GM13977 (cell line): ENCODE results near the gene SETDB1.

ENCODE experiments used
- DNase-seq: peaks from one replicate; pipeline ENCODE4 v3.0.0; 2012; ENCODE audit warnings: low spot score
- in situ Hi-C: fragments of 300-500 bp; cut with MboI; formaldehyde crosslinking; loops from one replicate; pipeline ENCODE4 v1.12.0; 2022; ENCODE audit warnings: low sequenced_read_pairs, low pct_unique_long_range_greater_than_20kb, mixed read lengths, inconsistent platforms; ENCODE audit not compliant: unreplicated experiment
- TF ChIP-seq, protein P1 (sequence below): IDR thresholded peaks from 2 replicates; pipeline ENCODE4 v1.5.1; 2012; ENCODE audit warnings: mild to moderate bottlenecking, control low read depth; ENCODE audit not compliant: insufficient read depth; ENCODE audit errors: extremely low read depth, missing control alignments

Gene SETDB1

DNA sequence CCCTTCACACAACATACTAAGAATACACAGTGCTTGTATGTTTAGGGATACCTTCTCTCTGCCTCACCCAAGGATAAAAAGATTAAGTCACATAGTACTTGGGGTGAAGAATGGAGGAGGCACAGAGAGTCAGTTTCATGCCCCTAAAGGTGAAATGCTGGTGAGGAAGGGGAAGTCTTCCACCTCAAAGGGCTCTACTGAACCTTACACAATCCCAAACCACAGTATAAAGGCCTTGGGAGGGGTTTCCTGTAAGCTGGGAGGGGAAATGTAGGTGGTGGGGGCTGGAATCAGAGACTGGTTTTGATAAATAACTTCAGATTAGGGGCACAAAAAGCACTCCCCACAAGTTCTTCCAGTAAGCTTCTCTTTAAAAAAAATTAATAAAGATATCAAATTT, 77.0 kb downstream of the SETDB1 start:
- no peak for DNase-seq
- in situ Hi-C loops = no loop called here
- TF ChIP-seq, protein P1, sequence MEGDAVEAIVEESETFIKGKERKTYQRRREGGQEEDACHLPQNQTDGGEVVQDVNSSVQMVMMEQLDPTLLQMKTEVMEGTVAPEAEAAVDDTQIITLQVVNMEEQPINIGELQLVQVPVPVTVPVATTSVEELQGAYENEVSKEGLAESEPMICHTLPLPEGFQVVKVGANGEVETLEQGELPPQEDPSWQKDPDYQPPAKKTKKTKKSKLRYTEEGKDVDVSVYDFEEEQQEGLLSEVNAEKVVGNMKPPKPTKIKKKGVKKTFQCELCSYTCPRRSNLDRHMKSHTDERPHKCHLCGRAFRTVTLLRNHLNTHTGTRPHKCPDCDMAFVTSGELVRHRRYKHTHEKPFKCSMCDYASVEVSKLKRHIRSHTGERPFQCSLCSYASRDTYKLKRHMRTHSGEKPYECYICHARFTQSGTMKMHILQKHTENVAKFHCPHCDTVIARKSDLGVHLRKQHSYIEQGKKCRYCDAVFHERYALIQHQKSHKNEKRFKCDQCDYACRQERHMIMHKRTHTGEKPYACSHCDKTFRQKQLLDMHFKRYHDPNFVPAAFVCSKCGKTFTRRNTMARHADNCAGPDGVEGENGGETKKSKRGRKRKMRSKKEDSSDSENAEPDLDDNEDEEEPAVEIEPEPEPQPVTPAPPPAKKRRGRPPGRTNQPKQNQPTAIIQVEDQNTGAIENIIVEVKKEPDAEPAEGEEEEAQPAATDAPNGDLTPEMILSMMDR = no peak

DNA sequence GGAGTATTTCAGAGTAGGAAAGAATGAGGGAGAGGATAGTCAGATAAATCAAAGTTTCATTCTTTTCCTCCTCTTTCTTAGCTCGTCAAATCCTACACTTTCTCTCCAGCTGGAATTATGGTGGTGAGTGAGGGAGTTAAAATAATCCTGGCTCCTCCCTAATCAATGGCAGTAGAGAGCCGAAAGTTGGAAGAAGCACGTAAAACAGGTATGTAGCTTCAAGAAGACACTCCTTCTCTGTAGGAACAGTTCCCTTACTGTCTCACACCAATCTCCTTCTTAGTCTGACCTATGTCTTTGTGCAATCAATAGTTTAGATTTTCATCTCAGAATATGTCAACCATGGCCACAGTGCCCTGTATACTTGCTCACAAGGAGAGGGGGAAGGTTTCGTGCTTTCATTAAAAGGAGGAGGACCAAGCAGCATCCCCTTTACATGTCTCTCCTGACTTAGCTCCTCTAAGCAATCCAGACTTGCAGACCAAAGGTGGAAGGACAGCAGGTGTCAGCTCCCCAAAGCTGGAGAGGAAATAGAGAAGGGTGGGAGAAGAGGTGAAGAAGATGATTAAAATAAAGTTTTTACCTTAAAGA, 79.7 kb downstream of the SETDB1 start:
- DNase-seq = no peak
- TF ChIP-seq, protein P1 = no peak
- in situ Hi-C loops = no loop called here

DNA sequence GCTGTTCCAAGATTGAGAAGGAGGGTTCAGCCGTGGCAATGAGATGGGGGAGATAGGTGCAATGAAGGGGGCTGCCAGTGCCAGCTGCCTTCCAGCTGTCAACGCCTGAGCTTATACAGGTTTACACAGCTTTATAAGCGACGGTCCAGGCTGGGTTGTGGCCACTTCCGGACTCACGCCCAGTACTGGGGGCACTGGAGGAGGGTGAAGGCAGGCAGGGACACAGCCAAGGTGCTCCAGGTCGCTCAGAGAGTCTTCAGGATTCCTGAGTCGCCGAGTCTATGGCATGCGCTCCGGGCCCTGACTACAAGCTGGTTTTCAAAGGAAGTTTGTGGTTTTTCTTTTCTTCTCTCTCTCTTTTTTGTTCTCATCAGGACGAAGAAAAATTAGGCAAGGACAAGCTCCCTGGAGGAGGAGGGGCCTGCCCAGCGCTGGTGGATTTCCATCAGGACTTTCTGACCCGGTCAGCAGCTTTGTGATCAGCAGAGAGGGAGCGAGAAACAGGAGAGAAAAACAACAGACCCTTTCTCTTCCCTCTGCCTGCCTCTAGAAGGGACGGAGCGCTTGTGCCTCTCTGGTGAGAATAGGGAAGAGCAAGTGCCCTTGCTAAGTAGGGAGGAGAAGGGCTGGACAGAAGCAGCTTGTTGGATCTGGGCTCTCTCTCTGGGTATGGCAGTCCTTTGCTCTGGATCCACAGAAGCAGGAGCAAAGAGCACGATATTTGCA, 80.3 kb downstream of the SETDB1 start, which contains the start of gene MINDY1:
Gene MINDY1 (minus strand): TSS at position 576 of the 726 bp plus-strand sequence. CDS start 4,285 bp downstream, outside the sequence.
- DNase-seq = peak; percentile 70
- in situ Hi-C loops = no loop called here
- TF ChIP-seq, protein P1 = peak; percentile 31

- TF ChIP-seq, protein P1 = no peak
- in situ Hi-C loops = no loop called here
- DNase-seq = no peak
Measured at GRCh38 chr1:151007853-151008243, 81.7 kb downstream of the SETDB1 start.

GRCh38 chr1:151008244-151009205, 82.4 kb downstream of the SETDB1 start, which contains the start of gene PRUNE1:
PRUNE1 (plus strand) TSS chr1:151008449; CDS start chr1:151008633, 184 bp downstream.
- in situ Hi-C loops = no loop called here
- peak; percentile 98 for DNase-seq
- TF ChIP-seq, protein P1 = no peak

DNA sequence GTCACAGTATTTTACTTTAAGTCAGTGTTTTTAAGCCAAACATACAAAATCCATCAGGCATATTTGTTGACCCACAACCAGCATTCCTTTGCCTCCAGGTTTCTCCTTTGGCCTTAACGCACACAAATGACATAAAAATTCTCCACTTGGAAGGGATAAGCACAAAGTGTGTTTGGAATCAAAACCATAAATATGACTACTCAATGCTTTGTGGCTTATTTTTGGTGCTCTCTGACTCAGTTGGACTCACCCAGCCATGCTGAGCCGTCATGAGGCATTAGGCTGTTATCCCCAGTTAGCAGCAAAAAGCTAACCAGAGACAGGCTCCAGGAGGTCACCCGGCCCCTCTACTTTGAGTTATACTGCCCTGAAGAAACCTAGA, 83.0 kb downstream of the SETDB1 start:
- in situ Hi-C loops = no loop called here
- no peak for DNase-seq
- TF ChIP-seq, protein P1 = no peak
